GM19397 (cell line): Measurements from ENCODE around the gene RASA3.
"Not testable (repeated sequence)": the region's sequence is repeated elsewhere in the genome, so short reads cannot be mapped to it uniquely, and the experiment has no call there.

Source experiments
- ATAC-seq: cut with Tn5 transposase; IDR thresholded peaks from one replicate; pipeline ENCODE4 v1.9.1; 2021; ENCODE audit warnings: mild to moderate bottlenecking, moderate library complexity; ENCODE audit not compliant: unreplicated experiment

The RASA3 gene

GRCh38 chr13:114089341-114089740 is 43.1 kb downstream of the RASA3 start:
- no peak for ATAC-seq

DNA sequence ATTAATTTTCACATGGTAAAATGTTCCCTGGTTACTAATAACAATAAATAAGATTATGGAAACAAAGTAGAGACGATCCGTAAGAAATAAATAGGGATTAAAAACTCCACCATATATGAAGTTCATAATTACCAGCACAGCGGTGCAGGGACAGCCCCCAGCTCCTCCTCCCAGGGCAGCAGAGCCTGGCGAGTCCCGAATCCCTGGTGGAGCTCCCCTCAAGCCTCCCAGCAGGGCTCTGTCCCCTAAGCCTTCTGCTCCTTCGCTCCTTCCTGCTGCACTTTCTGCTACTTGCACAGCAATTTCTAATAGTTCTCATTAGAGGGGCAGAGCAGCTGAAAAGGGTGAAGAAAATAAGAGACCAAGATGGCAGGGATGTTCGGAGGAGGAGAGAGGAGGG is 43.6 kb downstream of the RASA3 start:
- no peak for ATAC-seq

DNA sequence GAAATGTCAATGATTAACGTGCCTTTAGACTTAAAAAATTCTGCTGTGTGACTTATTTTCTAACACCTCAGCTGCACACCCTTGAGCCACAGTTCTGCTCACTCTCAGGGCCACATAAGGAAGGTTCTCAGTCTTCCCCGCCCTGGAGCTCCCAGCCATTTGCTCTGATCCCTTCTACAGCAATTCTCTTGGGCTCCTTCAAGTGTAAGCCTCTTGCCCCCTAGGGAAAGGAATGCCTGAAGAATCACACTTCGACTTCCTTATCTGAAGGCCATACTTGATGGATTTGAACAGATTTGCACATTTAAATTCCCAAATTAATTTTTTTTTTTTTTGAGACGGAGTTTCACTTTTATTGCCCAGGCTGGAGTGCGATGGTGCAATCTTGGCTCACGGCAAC is 44.2 kb downstream of the RASA3 start:
- ATAC-seq: no peak

- no peak for ATAC-seq
These were observed 45.0 kb downstream of the RASA3 start for GRCh38 chr13:114087430-114087829.

GRCh38 chr13:114082849-114083645 is 49.4 kb downstream of the RASA3 start:
- no peak for ATAC-seq

DNA sequence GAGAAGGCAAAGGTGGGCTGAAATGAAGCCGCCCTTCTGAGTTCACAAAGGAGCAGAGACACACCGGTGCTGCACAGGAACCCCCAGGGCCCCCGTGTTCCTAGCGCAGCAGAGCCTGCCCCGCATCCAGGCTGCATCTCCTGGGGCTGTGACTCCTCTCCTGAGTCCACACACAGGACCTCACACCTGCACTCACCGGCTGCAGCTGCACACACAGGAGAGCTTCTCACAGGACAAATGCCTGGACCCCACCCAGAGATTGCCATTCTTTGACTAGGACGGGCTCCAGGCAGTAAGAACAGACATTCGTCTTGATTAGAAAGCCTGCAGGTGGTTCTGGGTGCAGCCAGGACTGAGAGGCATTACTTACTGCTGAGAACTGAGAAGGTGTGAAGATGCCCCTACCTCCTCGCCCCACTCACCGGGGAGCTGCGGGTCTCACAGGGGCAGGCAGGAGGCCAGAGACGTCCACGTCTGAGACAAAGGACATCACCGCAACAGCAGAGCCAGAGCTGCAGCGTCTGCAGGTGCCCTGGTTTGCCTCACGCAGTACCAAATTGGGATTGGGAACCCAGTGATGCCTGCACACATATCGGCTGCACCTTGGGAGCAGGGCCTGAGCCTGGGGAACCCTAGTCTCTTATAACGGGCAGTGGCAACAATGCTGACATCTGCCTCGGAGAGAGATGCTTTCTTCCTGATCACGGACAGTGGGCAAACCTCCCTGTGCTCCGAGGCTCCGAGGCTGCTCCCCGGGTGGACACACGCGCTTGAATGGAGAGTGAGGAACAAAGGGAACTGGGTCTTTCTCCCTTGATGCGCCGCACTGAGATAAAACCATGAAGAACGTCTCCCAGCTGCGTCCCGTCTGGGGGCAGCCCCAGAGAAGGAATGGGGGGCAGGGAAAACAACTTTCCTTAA is 50.4 kb downstream of the RASA3 start:
- no peak for ATAC-seq

DNA sequence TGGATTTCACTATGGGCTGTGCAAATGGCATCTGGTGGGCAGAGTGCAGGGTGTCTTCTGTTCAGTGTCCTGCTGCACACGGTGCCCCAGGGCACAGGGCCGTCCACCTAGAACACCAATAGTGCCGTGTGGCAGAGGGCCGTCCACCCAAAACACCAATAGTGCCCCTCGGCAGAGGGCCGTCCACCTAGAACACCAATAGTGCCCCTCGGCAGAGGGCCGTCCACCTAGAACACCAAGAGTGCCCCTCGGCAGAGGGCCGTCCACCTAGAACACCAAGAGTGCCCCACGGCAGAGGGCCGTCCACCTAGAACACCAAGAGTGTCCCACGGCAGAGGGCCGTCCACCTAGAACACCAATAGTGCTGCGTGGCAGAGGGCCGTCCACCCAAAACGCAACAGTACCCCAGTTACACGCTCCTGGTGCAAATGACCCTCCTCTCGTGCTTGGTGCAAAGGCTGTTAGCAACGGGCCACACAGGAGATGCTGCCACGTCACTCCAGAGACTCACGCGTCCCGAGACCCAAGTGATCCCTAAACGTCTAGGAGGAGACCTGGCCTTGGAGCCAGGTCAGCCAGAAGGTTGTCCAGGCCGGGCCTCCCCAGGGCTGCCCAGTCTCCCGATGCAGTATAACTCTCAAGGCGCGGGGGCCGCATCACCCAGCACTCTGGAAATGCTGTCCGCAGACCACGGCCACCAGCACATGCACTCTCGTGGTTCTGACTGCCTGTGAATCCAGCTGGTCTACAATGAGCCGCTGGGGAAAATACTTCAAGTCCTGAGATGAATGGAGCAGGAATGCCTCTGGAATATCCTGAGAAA is 51.5 kb downstream of the RASA3 start:
- no peak for ATAC-seq

DNA sequence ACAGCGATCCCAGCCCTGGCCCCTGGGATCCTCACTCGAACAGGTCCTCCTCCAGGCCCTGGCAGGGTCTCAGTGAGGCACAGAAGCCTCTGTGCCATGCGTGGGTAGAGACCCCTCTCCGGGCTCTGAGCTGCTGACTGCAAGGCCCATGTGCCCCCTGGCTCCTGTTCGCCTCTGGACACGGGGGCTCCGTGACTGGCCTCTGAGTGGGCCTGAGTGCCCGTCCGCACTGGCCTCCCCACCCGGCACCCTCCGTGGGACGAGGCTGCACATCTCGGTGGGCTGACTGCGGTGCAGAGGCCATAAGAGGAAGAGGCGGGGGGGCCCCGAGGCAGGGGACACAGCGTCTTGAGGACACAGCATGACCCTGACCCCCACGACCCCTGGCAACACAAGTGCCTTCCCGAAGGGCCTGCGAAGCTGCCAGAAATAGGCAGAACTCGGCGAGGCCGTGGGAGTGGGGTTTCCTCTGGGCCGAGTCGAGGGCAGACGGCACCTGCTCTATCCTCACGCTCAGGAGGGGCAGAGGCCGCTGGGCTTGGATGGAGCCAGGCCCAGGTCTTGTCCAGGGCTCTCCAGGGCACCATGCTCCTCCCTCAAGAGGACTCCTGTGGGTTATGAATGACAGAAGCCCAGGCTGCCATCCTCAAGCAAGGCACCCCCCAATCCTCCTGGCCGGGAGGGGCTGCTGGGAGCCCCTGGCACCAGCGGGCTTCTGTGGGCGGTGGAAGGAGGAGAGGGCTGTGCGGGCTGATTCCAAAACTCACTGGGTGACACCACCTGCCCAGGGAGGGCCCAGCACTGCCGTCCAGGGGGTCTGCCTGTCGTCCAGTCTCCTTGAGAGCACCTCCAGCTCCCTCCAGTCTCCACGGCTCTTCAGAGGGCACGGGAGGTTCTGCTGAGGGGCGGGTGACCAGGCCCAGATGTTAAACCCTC is 52.6 kb downstream of the RASA3 start:
- no peak for ATAC-seq

- ATAC-seq: no peak
These were observed 53.7 kb downstream of the RASA3 start for GRCh38 chr13:114078461-114079451.

DNA sequence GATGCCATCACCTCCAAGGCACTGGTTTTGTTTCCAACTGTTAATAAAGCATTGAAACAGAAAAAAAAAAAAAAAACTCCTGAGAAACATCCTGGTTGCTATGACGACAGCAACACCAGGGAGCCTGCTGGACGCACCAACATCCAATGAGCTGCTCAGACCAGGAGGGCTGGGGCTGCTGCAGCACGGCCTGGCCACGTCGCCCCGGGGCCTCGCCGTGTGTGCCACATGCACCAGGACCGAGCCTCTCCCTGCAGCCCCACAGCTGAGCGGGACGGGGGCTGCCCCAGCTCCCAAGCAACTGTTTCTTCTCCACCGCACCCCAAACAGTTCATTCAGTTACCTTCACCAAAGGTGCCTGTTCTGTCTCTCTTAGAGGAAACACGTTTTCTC is 54.5 kb downstream of the RASA3 start:
- no peak for ATAC-seq

GRCh38 chr13:114077099-114077932 is 55.1 kb downstream of the RASA3 start:
- ATAC-seq: no peak

DNA sequence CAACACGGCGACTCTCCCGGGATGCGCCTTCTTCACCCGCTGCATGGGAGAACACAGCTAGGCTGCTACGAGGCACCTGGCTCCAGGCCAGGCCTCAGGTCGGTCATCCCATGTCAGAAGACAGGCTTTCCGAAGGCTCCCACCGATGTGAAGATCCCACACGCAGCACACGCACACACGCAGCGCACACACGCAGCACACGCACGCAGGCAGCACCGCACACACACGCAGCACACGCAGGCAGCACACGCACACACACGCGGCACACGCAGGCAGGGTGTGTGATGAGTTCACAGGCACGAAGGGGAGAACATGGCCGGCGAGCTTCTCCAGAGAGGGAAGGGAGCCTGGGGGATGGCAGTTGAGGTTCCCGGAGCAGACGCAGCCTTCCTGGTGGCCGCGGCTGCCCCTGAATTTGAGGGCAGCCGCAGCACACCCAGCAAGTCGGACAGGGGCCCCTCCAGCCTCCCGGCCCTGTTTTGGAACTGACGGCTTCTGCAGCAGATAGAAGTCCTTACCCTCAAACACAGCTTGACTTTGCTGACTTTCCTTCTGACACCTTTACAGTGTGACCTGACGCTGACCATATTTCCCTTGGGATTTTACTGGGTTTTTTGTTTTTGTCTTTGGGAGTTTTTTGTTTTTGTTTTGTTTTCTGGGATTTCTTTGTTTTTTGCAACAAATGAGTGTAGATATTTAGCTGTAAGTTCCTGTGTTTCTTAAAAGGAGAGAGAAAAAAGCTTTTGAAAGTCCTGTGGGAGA is 55.9 kb downstream of the RASA3 start:
- ATAC-seq: no peak

- ATAC-seq: not testable (repeated sequence)
These were observed 56.6 kb downstream of the RASA3 start for GRCh38 chr13:114075811-114076210.

DNA sequence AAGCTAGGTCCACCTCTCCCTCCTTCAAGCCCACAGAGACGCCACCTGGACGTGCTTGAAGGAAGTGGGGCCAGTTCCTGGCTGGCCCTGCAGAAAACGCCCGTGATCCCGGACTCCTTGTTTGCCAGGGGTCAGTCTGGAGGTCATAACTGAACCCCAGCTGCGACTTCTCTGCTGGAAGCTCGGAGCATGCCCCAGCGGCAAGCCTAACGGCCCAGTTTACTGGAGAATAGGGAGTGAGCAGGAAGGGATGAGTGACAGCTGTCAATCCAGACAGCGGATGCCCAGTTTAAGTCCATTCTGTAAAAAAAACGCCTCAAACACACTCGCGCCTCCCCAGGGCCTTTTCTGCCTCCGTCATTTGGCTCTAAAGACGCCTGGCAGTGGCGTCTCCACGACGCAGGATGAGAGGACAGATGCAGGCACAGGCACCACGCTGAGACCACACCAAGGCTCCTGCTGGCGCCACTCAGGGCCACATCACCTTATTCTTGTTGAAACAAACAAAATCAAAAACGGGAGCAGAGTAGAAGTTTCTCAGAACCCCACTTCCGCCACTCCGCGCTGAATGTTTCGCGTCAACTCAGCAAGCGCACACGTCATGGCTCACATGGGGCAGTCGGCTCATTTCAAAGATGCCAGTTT is 57.6 kb downstream of the RASA3 start:
- no peak for ATAC-seq

DNA sequence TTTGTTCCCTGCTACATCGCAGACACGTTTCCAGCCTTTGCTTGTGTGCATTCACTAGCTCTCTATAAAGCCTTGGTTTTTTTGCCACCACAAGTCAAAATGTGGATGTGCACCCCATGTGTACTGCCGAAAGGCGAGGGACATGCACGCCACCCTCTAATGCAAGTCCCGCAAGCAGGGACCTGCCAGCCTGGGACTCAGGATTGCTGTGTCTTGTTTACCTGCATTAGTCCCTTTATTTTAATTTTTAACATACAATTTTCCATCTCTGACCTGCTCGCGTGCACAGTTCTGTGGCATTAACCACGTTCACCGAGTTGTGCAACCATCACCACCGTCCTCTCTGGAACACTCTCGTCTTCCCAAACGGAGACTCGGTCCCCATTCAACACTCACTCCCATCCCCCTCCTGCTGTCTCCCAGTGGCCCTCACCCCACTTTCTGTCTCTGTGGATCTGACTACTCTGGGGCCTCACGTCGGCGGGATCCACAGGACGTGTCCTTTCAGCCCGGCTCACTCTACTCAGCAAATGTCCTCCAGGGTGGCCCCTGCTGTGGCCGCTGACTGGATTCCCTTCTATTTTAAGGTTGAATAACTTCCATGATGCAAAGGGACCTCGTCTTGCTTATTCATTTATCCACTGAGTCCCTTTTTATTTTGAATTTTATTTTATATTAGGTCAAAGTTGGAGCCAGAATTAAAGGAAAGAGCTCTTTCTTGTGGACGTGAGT is 58.4 kb downstream of the RASA3 start:
- ATAC-seq: no peak

- no peak for ATAC-seq
These were observed 60.0 kb downstream of the RASA3 start for GRCh38 chr13:114072421-114072820.
